Activated naive CD4-positive, alpha-beta T cell treated with Interleukin-2 at 50 U/mL for 16 hours (primary cell): ENCODE results near the gene EXOC2.

Experiments
- DNase-seq: peaks from one replicate; pipeline ENCODE4 v3.0.0-alpha.2; 2020

EXOC2 gene

DNA sequence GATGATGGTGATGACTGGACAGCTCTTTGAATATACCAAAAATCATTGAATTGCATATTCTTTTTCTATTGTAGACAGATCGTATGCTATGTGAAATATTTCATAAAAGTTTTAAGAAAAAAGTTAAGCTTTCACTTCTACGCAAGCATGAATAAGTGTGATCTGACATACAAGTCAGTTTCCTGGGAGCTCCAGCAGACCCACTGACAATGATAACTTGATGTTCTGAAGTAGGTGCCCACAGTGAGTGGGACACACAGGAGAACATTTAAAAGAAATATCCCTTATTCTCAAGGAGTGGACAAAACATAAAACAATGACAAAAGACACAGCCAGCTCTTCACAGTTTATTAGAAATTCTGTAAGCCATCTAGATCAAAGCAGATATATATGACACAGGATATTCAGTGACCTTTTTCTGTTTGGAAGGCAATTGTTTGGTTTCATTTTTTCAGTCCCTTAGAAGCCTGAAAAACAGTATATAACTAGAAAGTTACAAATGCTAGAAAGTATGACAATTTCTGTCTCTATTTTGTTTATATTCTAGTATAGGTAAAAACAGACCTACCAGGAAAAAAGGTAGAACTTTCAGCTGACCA, 200.0 kb downstream of the EXOC2 start:
- no peak for DNase-seq

GRCh38 chr6:492178-492577, 200.8 kb downstream of the EXOC2 start:
- DNase-seq, result no peak

- peak; percentile 62 for DNase-seq
Observed at GRCh38 chr6:491233-491632, 201.7 kb downstream of the EXOC2 start.

- DNase-seq, result peak; percentile 54
Observed at GRCh38 chr6:490251-491037, 202.5 kb downstream of the EXOC2 start.

DNA sequence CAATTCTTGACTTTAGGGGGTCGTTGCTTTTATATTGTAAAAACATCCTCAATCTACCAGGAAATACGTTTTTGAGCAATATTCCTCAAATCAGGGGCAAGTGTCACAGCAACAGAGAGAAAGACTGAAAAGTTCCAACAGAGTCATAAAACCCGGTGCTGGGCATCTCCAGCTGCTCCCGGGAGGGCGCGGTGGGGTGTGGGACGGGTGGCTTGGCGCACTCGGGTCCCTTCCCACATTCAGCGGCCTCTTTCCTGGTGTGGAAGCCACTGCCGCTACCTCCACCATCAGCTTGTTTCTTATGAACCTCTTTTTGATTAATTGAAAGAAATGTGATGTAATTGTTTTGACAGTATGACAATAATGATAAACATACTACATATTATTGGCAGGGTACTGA, 203.2 kb downstream of the EXOC2 start:
- DNase-seq, result no peak

DNA sequence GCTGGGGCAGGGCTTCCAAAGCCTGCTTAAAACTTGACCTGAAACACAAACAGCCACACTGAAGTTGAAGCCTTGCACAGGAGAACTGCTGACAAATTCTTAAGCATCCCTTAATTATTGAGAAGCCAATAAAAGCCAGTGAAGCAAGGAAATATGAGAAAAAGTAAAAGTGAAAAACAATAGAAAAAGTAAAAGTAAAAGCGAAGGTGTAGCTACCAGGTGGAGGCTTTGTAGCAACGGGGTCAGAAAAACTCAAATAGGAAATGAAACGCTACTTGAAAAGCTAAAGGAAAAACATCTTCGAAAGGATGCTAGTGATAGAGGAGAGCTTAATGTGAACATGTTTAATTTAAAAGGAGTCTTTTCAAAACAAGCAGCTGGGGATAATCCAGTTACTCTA, 203.9 kb downstream of the EXOC2 start:
- DNase-seq, result no peak

- DNase-seq, result no peak
Observed at GRCh38 chr6:487956-488355, 205.0 kb downstream of the EXOC2 start.

- no peak for DNase-seq
Observed at GRCh38 chr6:485655-486170, 207.2 kb downstream of the EXOC2 start.

GRCh38 chr6:484746-485145, 208.2 kb downstream of the EXOC2 start:
- DNase-seq, result no peak

DNA sequence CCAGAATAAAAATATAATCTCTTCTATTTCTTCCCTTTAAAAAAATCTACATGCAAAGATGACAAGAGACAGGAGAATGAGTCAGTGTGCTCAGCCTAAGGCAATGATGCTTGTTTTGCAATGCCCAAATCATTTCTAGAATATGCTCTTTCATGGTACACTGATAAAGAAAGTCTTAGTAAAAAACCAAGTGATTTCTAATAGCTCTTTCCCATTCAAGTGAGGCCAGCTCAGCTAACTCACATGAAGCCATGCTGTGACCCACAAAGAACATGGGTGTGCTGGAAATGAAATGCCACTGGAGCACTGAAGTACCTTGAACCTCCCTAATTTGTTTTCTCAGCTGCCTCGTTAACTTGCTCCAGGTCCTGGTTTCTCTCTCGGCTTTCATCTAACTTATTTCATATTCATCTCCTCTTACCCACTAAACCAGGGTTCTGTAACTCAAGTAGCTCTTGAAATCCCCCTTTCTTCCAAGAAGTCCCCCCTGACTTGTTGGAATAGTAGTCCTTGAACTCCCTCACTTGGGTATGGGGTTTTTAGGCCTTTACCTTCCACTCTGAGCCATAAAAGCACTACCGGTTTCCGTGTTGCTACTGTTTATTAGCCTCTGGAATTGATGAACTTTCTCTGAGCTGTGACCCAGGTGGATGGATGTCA, 208.7 kb downstream of the EXOC2 start:
- DNase-seq, result peak; percentile 52

GRCh38 chr6:475314-475713, 217.6 kb downstream of the EXOC2 start:
- DNase-seq, result no peak

DNA sequence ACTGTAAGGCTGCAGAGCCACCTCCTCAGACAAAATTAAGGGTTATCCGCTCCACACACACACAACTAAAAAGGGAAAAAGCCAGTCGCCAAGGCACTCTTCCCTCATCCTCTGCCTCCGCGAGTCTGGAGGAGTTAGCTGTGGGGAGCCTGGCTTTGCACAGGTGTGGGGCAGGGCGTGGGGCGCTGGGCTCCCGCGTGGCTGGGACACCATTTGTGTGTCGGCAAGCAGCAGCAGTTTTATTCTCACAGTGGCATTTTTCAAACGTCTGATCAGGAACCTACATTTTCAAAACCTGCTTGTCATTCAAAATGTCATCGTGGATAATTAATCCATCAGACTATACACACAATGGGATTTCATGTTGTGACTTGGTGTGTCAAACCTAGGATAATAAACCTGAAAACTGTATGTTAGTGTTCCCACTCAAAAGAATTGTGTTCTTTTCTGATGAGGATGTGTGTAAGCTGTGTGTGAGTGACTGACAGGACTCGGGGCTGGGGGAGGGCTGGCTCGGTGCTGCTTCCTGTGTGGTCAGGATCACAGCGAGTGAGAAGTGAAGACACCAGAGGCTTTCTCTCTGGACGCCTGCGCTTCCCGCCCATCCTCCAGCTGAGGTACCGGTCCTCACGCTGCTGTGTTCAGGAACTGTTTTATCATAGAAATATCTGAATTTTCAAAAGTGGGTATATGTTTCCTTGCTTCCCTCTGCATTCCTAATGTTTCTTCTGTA, 218.3 kb downstream of the EXOC2 start:
- peak; percentile 79 for DNase-seq

DNA sequence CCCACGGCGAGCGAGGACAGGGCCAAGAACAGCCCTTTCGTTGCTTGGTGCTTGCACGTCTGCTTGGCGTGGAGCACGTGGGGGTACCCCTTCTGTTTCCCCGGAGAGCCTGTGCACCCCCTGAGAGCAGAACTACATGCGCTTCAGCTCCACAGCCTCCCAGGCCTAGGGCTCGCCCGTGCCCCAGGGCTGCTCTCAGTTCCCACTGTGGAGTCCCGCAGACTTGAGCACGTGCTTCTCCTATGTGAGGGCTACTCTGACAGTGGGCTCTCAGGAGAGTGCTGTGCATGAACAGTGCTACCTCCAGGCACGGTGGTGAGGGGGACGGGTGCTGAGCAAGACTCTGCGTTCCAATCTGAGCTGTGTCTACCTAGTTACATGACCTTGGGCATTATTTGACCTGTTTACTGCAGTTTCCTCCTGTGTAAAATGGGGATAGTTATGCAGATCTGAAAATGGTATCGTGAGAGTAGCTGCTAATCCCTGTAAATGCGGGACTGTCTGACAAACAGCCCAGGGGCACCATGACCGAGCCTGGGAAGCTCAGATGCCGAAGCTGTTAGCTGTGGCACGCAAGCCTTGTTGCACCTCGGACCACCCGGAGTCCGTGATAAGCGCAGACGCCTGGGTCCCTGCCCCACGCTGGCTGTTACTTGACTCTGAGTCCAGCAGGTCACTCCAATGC, 219.0 kb downstream of the EXOC2 start:
- no peak for DNase-seq

DNA sequence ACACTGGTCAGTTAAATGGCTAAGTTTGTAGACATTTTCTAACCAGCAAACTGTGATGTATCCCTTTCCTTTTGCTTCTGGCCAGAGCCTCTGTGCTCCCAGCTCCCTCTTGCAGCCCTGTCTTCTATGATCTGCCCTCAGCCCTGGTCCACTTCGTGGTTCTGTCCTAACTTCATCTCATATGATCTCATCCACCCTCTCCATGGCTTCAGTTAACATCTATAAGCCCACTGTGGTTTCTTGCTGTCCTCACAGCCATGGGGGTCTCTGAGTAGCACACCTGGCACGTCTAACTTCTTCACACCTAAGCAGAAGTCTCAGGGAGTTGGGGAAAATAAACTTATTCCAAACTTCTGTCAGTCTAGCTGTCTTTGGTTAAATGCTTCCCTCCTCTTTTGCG, 219.6 kb downstream of the EXOC2 start:
- no peak for DNase-seq

GRCh38 chr6:470901-471448, 222.0 kb downstream of the EXOC2 start:
- no peak for DNase-seq

GRCh38 chr6:470051-470900, 222.7 kb downstream of the EXOC2 start:
- DNase-seq, result no peak

GRCh38 chr6:467671-468082, 225.3 kb downstream of the EXOC2 start:
- DNase-seq, result peak; percentile 51

- DNase-seq, result no peak
Observed at GRCh38 chr6:467111-467510, 225.8 kb downstream of the EXOC2 start.

DNA sequence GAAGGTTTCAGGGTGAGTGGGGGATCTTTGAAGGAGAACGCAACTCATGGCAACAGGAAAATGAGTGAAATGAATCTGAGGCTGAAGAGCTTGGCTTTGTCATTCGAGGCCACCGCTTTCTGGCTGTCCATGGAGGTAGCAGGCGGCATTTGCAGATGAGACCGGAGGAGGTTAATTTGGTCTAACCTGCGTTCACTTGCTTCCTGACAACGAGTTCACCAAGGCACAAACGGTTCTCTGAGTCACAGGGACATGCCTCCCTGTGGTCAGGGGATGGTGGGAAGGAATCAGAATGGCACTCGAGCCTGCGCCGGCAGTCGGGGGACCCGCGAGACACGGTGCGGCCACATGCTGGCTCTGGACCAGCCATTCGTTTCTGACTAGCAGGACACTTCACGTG, 226.4 kb downstream of the EXOC2 start:
- DNase-seq, result no peak

DNA sequence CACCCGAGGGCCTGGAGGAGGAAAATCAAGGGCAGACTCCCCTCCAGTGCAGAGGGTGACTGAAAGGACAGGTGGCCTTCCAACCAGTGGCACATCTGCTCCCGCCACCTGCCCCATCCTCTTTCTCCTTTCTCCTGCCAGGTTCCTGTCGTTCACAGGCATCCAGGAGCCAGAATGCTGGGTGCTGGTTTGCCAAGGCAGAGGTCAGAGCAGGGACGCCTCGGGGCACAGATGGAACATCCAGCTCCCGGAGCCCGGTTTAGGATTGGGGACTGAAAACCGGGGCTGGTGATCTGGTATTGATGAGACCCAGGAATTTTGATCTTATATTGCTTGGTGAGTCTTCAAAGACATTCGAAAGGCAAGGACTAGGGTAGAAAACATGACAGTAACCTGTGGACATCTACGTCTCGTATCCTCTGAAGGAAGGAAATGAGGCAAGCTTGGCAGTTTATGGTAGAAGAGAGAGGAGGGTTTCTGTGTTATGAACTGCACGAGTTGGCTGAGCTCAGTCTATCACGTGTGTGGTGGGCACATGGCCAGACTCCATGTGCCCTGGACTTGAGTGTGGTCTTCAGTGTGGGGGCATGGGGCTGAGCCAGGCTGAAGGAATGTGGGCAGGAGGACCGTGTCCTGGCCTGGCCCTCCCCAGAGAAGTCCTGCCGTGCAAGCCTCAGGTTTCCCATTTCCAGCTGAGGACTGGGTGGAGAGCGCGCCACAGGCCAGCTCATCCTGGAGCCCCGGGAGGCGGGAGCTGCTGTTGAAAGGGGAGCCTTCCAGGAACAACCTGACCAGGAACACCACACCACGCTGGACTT, 227.2 kb downstream of the EXOC2 start:
- no peak for DNase-seq
